ENCODE results near the gene FYN. TPM values are rescaled to one million over a fixed set of nuclear protein-coding genes. Genes with fewer than 3 reads are reported as not detected.

FYN gene
- polyA plus RNA-seq, 3 donors: 88.4 to 149 (median 114) TPM

DNA sequence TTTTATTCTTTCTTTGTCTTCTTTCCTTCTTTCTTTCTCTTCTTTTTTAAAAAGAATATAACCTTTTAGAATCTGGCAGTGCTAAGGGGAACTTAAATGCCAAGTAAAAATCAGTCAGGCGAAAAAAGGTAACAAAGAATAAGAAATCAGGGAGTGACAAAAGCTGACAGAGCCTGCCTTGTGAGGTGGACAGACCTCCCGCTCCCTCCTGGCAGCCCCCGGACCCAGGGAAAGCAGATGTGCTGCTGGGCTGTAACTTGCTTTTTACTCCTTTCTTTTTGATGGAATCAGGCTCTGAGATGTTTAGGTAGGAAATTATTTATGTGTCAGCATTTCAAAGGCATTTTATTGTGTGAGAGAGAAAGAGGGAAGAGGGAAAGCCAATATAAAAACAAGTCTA is 172.1 kb downstream of the FYN start:
- no peaks in the 10 kb centered on the region for H3K4me1 ChIP-seq (ENCODE audit: control insufficient read depth in 1 of 2, insufficient read depth in 2 of 2, low read length in 2 of 2)
- H3K9me3 ChIP-seq (replicated peaks in 1 of 2; ENCODE audit: control insufficient read depth in 1 of 2, insufficient read depth in 1 of 2, low read length in 2 of 2): no peaks in the 10 kb centered on the region
- H4K20me1 ChIP-seq (ENCODE audit: insufficient read depth, low read length): peaks cover 38% of the 10 kb centered on the region
- TF ChIP-seq, protein P1, sequence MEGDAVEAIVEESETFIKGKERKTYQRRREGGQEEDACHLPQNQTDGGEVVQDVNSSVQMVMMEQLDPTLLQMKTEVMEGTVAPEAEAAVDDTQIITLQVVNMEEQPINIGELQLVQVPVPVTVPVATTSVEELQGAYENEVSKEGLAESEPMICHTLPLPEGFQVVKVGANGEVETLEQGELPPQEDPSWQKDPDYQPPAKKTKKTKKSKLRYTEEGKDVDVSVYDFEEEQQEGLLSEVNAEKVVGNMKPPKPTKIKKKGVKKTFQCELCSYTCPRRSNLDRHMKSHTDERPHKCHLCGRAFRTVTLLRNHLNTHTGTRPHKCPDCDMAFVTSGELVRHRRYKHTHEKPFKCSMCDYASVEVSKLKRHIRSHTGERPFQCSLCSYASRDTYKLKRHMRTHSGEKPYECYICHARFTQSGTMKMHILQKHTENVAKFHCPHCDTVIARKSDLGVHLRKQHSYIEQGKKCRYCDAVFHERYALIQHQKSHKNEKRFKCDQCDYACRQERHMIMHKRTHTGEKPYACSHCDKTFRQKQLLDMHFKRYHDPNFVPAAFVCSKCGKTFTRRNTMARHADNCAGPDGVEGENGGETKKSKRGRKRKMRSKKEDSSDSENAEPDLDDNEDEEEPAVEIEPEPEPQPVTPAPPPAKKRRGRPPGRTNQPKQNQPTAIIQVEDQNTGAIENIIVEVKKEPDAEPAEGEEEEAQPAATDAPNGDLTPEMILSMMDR (IDR thresholded peaks at IDR 0.05): no peak
- no peaks in the 10 kb centered on the region for H3K79me2 ChIP-seq (ENCODE audit: insufficient read depth, low read length)
- no peak overlapping the region for H3K4me2 ChIP-seq (replicated peaks; ENCODE audit: extremely low read depth, low read length, poor library complexity, severe bottlenecking)
- no peak overlapping the region for H3K9ac ChIP-seq (ENCODE audit: insufficient read depth, low read length, poor library complexity, severe bottlenecking)
- Mint-ChIP-seq H3K27ac (peak overlapping the region in 2 of 7 donors; percentile 7 to 44), H3K4me1 (no peaks in the 10 kb centered on the region), H3K36me3 (peaks cover 82 to 99% of the 10 kb centered on the region in 2 donors), H3K4me3 (no peak overlapping the region), H3K9me3 (no peaks in the 10 kb centered on the region), H3K27me3 (ENCODE audit: low read depth in 3 of 3) (peaks cover 0 to 2% (median 0%) of the 10 kb centered on the region in 3 donors)
- H3K36me3 ChIP-seq (replicated peaks in 1 of 2; ENCODE audit: control insufficient read depth in 1 of 2, insufficient read depth in 2 of 2, low read length in 2 of 2): peaks cover 80 to 100% of the 10 kb centered on the region in 2 donors
- no peak overlapping the region for H2AFZ ChIP-seq (ENCODE audit: insufficient read depth, low read depth, low read length, poor library complexity, severe bottlenecking)
- H3K27me3 ChIP-seq (ENCODE audit: control insufficient read depth in 2 of 2, insufficient read depth in 2 of 2, low read length in 2 of 2): no peaks in the 10 kb centered on the region
- WGBS (ENCODE audit: insufficient coverage): 95% methylated on average over 3 of the region's 3 CpGs
- DNase-seq: no peak
- H3K27ac ChIP-seq (ENCODE audit: low read depth in 1 of 2, low read length in 2 of 2): no peak overlapping the region
- H3K4me3 ChIP-seq (replicated peaks in 1 of 3; ENCODE audit: low read depth in 2 of 3, low read length in 3 of 3): no peak overlapping the region
- intact Hi-C loops (cut with micrococcal nuclease): no loop called here

DNA sequence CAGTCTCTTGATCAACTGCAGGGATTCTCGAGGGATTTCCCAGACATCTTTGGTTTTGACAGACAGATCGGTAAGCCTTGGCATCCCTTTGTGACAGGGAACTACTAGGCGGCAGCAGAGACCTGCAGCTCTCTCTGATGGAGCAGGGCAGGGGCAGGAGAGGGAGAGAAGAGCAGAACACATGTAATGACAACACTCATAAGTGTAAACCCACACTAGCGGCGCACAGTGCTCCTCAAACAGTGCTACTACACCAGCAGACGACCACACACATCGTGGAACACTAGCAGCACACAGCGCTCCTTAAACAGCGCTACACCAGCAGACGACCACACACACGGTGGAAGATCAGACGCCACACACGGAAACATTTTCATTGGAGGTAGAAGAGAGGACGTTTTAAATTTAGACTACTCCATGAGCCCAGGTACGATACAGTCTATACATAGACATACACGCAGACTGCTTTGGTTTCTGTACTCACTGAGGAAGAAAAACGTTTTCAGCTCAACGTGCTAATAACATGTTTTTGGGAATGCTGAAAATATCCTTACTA is 173.0 kb downstream of the FYN start:
- Histone ChIP-seq H4K20me1 (ENCODE audit: insufficient read depth, low read length) (peaks cover 37% of the 10 kb centered on the region), H3K9ac (ENCODE audit: insufficient read depth, low read length, poor library complexity, severe bottlenecking) (no peak overlapping the region), H2AFZ (ENCODE audit: insufficient read depth, low read depth, low read length, poor library complexity, severe bottlenecking) (no peak overlapping the region), H3K4me3 (replicated peaks in 1 of 3; ENCODE audit: low read depth in 2 of 3, low read length in 3 of 3) (no peak overlapping the region), H3K4me2 (replicated peaks; ENCODE audit: extremely low read depth, low read length, poor library complexity, severe bottlenecking) (no peak overlapping the region), H3K36me3 (replicated peaks in 1 of 2; ENCODE audit: control insufficient read depth in 1 of 2, insufficient read depth in 2 of 2, low read length in 2 of 2) (peaks cover 80 to 100% of the 10 kb centered on the region in 2 donors), H3K27me3 (ENCODE audit: control insufficient read depth in 2 of 2, insufficient read depth in 2 of 2, low read length in 2 of 2) (no peaks in the 10 kb centered on the region), H3K79me2 (ENCODE audit: insufficient read depth, low read length) (no peaks in the 10 kb centered on the region), H3K9me3 (replicated peaks in 1 of 2; ENCODE audit: control insufficient read depth in 1 of 2, insufficient read depth in 1 of 2, low read length in 2 of 2) (no peaks in the 10 kb centered on the region), H3K27ac (ENCODE audit: low read depth in 1 of 2, low read length in 2 of 2) (no peak overlapping the region), H3K4me1 (ENCODE audit: control insufficient read depth in 1 of 2, insufficient read depth in 2 of 2, low read length in 2 of 2) (no peaks in the 10 kb centered on the region)
- Mint-ChIP-seq H3K4me1 (no peaks in the 10 kb centered on the region), H3K9me3 (no peaks in the 10 kb centered on the region), H3K36me3 (peaks cover 84 to 99% of the 10 kb centered on the region in 2 donors), H3K27ac (peak overlapping the region in 2 of 7 donors; percentile 64 to 65), H3K27me3 (ENCODE audit: low read depth in 3 of 3) (peaks cover 0 to under 1% (median 0%) of the 10 kb centered on the region in 3 donors), H3K4me3 (no peak overlapping the region)
- 97% methylated on average over 10 of the region's 18 CpGs for WGBS (ENCODE audit: insufficient coverage)
- DNase-seq: no peak
- intact Hi-C loops (cut with micrococcal nuclease): no loop called here
- TF ChIP-seq, protein P1 (IDR thresholded peaks at IDR 0.05): no peak

All from CD14-positive monocyte (primary cell).